Stimulated activated CD4-positive, alpha-beta T cell treated with anti-CD3 and anti-CD28 coated beads, Interleukin-12 subunit alpha, Interleukin-12 subunit beta, amount 100 ng/mL, for 24 hours (primary cell): ENCODE results near the gene TMEM131.

ENCODE experiments used
- DNase-seq, 2 experiments: peaks; one replicate each; pipeline ENCODE4 v3.0.0-alpha.2; 2020; ENCODE audit warnings: low read depth in 2 of 2

The TMEM131 gene

GRCh38 chr2:97708048-97708380 is 287.7 kb downstream of the TMEM131 start:
- DNase-seq = no peak

- DNase-seq = no peak
Measured at GRCh38 chr2:97707362-97708047, 288.2 kb downstream of the TMEM131 start.

GRCh38 chr2:97706708-97707345 is 288.9 kb downstream of the TMEM131 start:
- DNase-seq = no peak
